Glomerular endothelial cell (primary cell): ENCODE data around the gene MAN1C1. TPM values are rescaled to one million over a fixed set of nuclear protein-coding genes. Genes with fewer than 3 reads are reported as not detected.

ENCODE experiments used
- DNase-seq: peaks from one replicate; pipeline ENCODE4 v3.0.0-alpha.2; 2011; ENCODE audit warnings: low read depth, low spot score; ENCODE audit errors: extremely low read depth
- total RNA-seq: library from RNA; depleted of rRNA; stranded (reverse); fragments of >200 nt; gene quantifications from 2 replicates; pipeline ENCODE4 v1.2.3, GENCODE V29; 2015

MAN1C1 gene
- total RNA-seq, 1 donor from 2014 or later: 48.0 TPM

DNA sequence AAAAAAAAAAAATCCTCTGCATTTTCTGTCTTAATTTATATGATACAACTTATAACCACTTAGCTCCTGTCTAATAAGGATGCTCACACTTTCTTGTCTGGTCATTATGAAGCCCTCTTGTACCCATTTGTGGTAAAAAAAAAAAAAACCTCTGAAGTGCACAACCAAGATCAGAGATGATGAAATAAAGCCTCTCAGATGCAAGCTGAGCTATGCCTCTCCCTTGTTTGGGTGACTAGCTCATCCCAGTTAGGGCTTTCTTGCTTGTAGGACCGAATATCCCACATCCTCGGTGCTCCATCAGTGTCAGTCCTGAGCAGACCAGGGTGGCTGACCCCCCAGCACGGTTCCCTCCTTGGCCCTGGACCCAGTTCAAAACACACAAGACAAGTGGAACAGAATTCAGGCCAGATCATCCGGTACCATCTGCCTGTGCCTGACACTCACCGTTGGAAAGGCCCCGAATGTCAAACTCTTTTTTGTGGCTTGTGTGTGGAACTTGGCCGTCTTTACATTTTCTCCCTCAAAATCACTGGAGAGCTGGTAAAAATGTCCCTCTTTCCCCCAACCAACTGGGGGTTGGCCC lies 177.1 kb downstream of the MAN1C1 start:
- DNase-seq: no peak

DNA sequence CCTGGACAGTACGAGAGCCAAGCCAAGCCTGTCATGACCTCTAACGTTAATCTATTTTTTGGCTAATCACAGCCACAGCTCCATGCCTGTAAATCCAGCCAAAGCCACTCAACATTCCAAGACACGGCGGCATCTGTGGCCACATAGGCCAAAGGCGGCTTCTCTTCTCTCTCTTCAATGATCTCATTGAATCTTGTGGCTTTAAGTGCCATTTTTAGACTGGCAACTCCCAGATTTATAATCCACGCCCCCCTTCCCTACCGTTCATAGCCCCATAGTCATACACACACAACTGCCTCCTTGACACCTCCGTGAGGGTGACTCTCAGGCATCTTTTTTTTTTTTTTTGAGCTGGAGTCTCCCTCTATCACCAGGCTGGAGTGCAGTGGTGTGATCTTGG lies 177.7 kb downstream of the MAN1C1 start:
- no peak for DNase-seq

DNA sequence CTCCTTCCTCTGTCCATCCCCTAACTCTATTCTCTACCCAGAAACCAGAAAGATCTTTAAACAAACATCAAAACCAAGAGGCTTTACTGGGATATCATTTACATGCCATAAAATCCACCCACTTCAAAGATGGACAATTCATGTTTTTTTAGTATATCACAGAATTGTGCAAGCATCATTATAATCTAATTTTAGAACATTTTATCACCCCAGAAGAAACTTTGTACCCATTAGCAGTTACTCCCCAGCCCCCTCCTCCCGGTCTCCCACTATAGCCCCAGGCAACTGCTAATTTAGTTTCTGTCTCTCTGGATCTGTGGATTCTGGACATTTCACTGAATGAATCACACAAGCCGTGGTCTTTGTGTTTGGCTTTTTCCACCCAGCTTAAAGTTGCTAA lies 178.6 kb downstream of the MAN1C1 start:
- no peak for DNase-seq

DNA sequence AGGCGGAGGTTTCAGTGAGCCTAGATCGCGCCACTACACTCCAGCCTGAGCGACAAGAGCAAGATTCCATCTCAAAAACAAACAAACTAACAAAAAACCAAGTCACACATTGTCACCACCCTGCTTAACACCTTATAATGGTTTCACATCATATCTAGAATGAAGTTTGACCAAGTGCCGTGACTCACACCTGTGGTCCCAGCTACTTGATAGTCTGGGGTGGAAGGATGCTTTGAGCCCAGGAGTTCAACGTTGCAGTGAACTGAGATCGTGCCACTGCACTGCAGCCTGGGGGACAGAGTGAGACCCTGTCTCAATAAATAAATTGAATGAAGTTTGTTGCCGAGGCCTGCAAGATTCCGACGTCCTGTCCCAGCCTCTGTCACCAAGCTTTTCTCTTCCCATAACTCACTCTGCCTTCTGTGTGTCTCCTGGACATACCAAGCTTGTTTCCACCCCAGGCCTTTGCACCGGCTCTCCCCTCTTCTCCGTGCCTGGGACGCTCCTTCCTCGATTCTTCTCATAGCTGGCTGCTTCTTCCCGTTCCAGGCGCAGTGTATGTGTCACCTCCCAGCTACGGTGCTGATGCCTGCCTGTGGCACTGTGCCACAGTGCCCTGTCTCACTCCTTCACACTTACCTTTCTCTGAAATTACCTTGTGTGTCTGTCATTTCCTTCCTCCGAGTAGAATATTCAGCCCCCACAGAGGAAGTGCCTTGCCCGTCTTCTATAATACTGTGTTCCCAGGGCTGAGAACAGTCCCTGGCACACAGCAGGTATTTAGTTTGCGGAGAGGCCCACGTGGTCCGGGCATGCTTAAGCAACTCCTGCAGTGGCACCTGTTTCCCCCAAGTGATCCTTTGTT lies 179.6 kb downstream of the MAN1C1 start:
- DNase-seq: no peak

DNA sequence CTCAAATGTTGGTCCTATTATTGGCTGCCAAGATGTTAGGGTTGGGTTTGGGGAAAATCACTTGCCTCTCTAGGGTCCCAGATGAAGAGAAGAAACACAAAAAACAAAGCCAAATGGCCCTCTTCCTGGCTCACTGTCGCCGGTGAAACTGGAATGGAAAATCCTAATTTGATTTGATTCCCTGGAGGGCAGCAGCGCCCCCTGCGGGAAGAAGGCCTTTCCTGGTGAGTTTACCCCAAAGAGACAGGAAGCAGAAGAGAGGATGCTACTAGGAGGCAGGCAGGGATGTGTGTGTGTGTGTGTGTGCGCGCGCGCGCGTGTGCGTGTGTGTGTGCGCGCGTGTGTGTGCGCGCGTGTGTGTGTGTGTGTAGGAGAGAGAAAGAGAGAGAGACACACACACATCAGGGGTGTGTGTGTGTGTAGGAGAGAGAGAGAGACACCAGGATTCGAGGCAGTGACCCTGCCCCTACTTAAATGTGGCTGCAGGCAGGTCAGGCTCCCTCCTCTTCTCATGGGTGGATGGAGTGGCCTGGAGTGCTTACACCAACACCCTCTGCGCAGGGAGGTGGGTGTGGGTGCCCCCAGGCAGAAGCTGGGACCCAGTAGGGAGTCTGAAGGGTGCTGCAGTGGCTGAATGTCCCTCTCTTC lies 180.3 kb downstream of the MAN1C1 start:
- peak; percentile 33 for DNase-seq

DNA sequence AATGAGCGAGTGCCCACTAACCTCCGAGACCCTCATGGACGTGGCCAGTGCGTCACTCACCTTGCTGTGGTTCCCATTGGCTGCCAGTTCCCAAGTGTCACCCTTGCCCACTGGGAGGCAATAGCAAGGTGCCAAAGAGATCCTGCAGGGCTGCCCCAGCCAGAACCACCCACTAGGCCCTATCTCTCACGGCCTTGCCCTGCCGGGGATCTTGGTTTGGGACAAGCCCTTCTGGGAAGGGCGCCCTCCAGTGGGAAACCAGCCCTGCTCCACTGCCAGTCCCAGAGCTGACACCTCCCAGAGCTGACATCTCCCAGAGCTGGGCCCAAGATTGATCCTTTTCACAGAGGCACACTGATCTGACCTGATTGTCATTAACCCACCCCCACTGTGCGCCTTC lies 181.3 kb downstream of the MAN1C1 start:
- no peak for DNase-seq

DNA sequence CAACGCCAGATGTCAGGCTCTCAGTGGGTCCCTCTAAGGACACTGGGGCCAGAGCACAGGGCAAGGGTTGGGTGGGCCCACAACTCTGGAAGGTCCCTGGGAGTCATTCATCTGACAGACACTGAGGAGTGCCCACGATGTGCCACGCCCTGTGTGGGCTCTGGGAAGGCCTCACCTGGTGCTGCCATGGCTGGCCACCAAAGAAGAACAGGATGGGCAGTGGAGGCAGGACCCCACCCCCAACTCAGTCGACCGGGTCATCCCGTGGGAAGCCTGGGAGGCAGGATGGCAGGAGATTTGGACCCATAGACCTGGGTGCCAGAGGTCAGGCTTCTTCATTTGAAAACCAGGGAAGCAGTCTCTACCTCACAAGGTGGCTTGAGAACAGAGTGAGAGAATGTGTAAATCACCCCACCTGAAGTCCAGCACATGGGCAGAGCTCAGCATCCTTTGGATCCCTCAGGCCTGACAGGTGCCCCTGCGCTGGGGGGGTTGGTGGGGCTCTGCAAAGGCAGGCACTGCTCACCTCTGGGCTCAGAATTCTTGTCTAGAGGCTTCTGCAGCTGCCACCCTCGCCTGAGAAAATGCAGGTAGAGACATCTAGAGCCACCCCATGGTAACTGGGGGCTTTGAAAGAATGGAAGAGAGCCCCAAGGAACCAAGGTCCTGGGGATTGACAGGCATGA lies 182.2 kb downstream of the MAN1C1 start:
- no peak for DNase-seq

DNA sequence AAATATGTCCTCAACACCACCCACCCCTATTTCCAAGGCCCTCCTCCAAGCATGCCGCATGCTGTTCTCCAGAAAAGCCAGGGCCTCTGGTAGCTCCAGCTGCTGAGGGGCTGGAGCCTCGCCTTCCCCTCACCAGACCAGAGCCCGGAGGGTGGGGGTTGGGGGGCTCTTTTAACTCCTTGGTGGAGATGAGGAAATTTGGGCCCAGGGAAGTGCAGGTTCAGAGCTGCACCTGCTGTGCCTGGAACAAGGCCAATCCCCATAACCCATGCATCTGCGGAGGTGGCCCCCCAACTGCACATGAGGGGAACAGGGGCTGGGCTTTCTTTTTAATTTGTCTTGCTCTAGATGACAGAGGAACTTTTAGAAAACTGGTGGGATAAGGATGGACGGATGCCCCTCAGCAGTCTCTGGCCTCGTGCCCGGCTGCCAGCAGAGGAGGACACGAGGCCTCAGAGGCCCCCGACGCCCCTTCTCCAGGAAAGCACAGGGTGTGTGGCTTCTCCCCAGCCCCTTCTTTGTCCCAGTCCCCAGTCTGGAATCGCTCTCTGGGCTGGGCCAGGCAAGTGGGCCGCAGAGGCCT lies 182.9 kb downstream of the MAN1C1 start:
- no peak for DNase-seq

DNA sequence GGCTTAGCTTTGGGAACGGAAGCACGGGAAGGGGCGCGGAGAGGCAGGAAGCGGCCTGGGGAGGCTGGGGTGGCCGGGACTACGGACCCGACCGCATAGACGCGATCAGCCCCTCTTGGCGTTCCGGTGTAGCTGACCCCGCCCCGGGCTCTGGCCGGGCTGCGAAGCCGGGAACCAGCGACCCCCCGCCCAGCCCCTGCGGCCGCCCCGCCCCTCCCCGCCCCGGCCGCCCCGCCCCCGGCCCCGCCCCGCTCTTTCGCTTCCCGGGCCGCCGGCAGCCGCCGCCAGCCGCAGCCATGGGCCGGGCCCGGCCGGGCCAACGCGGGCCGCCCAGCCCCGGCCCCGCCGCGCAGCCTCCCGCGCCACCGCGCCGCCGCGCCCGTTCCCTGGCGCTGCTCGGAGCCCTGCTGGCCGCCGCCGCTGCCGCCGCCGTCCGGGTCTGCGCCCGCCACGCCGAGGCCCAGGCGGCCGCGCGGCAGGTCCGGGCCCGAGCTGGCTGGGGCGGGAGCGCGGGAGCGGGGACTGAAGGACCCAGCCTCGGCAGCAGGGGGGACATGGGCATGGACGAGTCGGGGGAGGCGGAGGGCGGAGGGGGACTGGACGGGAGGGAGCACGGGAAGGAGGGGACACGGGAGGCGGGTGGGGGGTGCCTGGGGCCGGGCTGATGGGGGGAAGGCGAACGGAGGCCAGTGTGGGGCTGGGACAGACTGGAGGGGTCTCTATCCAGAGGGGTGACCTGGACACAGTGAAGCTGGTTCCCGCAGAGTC lies 183.5 kb downstream of the MAN1C1 start, which contains the start of gene SELENON:
Gene SELENON, plus strand, starts transcription at position 259 of the 768 bp plus-strand sequence. Its CDS starts 38 bp downstream, at position 297.
- DNase-seq: no peak

DNA sequence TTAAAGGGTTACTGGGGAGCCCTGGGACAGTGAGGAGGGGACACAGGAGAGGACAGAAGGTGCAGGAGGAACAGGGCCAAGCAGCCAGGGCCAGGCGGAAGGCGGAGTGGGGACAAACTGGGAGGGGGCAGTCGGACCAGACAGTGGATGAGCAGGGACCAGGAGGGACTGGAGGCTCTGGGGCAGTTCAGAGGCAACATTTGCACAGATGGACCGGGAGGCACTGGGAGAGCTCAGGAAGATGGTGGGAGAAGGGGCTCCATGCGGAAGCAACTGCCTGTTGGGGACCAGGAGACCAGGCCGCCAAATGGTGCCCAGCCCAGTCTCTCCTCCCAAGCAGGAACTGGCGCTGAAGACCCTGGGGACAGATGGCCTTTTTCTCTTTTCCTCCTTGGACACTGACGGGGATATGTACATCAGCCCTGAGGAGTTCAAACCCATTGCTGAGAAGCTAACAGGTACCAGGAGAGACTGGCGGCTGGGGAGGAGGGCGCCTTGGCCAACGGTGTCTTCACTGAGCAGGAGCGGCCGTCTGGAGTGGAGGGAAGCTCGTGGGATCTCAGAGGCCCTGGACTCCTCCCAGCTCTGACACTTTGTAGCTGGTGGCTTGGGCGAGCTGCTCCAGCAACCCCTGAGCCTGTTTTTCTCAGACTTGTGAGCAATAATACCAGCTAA lies 184.2 kb downstream of the MAN1C1 start:
- DNase-seq: no peak

DNA sequence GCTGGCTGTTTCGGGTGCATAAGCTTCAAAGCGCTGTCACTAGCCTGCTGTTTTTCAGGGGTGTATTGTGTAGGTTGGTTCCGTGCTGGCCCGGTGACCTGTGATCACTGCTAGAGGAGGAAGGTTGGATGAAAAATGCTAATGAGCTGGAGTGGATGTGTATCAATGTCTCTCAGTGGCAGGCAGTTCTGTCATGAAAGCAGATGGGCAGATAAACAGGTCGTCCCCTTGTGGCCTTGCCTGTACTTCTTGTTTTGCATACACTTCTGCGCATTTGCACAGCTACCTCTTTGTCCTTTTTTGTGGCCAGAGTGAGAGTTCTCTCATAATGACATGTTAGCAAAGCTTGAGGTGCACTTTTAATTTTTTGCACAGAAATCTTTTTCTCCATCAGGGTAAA lies 186.3 kb downstream of the MAN1C1 start:
- no peak for DNase-seq

DNA sequence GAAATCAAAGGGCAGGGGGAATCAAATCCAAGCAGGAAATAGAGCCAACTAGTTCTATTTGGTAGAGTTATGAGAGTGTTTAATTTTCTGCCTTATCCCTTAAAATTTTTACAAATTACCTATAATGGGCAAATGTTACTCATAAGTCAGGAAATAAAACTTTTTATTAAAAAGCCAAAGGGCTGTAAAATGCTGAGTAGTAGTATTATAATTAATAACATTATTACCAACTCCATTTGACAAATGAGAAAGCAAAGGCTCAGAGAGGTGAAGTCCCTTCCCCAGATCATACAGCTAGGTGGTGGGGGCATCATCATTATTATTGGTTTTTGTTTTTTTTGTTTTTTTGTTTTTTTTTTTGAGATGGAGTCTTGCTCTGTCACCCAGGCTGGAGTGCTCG lies 186.8 kb downstream of the MAN1C1 start:
- no peak for DNase-seq

DNA sequence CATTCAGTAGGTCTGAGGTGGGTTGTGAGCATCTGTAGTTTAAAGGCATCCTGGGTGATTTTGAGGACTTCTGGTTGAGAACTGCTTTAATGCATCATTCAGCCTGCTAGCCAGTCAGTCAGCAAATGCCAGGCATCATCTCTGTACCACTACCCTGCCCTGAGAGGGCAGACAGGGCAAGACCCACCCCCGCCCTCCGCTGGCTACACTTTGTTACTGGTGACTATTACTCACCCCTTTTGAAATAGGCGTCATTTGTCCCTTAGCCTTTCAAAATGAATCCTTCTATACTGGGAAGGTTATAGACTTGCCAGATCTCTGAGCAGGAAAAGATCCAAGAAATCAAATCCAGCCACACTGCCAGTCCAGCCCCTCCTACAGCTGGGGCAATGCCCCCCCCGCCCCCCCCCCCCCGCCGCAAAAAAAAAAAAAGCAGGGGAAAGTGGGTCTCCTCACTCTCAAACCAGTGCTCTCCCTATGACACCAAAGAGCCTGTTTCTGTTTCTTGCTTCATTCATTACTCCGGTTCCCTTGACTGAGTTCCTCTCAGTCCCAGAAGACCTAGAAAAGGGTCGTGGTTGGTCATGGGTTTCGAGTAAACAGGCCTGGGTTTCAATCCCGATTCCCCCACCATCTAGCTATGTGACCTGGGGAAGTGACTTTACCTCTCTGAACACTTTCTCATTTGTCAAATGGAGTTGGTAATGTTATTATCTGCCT lies 187.8 kb downstream of the MAN1C1 start:
- DNase-seq: no peak

DNA sequence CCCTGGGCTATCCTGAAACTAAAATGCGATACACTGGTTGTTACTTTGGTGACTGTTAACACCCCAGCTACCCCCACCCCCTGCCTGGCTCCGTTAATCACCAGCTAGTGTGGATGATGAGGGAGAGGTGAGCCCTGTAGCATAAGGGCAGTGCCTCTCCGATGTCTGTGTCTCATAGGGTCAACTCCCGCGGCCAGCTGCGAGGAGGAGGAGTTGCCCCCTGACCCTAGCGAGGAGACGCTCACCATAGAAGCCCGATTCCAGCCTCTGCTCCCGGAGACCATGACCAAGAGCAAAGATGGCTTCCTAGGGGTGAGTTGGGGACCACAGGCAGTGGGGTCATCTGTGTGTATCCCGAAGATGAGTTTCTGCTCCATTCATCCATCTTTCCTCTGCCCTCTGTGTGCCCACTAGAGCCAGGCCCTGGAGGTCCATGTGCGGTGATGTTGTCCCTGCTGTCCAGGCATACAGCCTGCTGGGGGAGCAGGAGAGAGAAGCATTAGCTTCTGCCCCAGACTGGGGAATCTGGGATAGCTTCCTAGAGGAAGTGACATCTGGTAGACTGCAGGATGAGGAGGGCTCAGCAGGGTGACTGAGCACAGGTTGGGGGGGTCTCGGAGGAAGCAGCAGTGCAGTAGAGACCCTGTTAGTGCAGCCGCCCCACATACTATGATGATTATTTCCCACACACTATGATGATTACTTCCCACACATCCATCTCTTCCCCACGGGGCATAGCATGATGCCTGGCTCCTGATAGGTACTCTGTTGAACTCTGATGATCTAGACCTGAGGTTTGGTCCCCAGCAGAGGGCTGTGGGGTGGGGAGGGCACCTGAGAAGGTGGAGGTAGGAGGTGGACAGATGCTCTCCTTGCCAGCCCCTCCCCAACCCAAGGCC lies 188.6 kb downstream of the MAN1C1 start:
- no peak for DNase-seq

DNA sequence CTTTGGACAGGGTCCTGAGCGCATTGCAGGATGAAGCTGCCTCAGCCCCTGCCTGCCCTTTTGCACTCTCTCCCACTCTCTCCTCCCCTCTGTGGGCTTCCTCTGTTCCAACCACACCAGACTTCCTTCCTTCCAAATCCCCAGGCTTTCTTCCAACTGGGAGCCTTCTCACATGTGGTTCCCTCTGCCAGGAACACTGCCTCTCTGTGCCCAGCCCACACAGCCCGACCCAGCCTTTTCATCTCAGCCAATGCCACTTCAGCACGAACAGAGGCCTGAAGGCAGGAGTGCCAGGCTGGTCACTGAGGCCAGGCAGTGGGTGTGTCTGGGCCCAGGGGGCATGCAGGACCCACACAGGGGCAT lies 189.3 kb downstream of the MAN1C1 start:
- no peak for DNase-seq

DNA sequence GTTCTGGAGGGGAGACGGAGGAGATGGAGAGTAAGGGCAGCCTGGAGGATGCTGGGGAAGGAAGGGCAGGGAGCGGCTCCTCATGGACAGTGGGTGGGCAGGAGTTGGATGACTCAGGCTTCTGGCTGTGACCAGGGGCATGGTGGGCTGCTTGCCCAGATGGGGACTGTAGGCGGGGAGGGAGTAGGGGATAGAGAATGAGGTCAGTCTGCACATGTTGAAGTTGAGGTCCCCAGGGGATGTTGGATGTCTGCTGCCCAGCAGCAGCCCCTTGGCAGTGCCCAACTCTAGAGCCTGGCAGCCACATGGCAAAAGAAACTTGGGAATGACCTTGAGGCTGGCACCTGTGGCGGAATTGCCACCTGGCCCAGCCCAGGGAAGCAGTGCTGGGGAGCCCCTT lies 189.8 kb downstream of the MAN1C1 start:
- no peak for DNase-seq

DNA sequence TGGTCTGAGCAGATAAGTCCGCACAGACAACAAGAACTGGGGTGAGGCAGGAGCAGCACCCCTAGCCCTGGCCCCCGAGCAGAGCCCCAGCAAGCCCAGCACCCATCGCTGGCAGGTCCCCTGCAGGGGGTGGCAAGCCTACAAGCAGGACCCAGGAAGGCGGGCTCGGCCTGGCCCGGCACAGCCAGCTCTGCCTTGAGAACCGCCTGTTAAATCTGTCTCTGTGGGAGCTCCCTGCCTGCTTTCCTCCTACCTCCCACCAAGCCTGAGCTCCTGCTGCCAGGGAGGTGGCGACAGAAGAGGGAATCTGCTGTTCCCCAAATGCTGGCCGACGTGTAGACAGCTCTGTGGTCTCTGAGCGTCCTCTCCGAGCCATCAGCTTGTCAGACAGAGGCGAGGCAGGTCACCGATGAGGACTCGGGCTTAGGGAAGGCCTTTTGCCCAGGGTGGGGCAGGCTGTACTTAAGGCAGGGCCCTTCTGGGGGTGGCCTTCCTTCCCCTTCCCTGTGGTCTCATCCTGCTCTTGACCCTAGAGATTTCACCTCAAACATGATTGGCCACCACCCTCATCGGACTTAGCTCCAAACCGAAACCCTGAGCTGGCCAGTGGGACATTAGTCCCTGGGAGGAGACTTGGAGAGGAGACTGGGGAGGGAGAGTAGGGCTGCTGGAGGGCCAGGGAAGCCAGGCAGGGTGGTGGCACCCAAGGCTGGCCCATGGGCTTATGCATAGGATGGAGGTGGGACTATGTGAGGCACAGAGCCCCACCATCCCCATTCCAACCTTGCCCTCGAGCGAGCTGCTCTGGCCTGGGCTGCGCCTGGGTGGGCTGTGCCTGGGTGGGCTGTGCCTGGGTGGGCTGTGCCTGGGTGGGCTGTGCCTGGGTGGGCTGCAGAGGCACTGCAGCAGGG lies 191.1 kb downstream of the MAN1C1 start:
- DNase-seq: no peak
